NCI-H2029 treated with DMSO at 0.1 percent for 48 hours (cell line): ENCODE measurements around the gene LRRC1.
"Not testable (repeated sequence)": the region's sequence is repeated elsewhere in the genome, so short reads cannot be mapped to it uniquely, and the experiment has no call there.

Source experiments
- DNase-seq: peaks from one replicate; lab custom pipeline; 2025; lab: John Stamatoyannopoulos, UW

Gene LRRC1

GRCh38 chr6:53792973-53793317, 1.9 kb upstream of the LRRC1 start:
- no peak for DNase-seq

- DNase-seq, result peak; percentile 46
Observed at GRCh38 chr6:53793318-53794136, 1.3 kb upstream of the LRRC1 start.

- peak; percentile 43 for DNase-seq
Observed at GRCh38 chr6:53794137-53794719, 577 bp upstream of the LRRC1 start.

- DNase-seq, result no peak
Observed at GRCh38 chr6:53795340-53795701, 516 bp downstream of the LRRC1 start.

- DNase-seq, result no peak
Observed at GRCh38 chr6:53795702-53796450, 1.1 kb downstream of the LRRC1 start.

GRCh38 chr6:53796451-53796780, 1.6 kb downstream of the LRRC1 start:
- DNase-seq, result no peak

GRCh38 chr6:53796791-53797190, 2.0 kb downstream of the LRRC1 start:
- no peak for DNase-seq

- DNase-seq, result no peak
Observed at GRCh38 chr6:53797304-53797703, 2.5 kb downstream of the LRRC1 start.

- no peak for DNase-seq
Observed at GRCh38 chr6:53799340-53799739, 4.5 kb downstream of the LRRC1 start.

GRCh38 chr6:53801022-53801421, 6.2 kb downstream of the LRRC1 start:
- no peak for DNase-seq

GRCh38 chr6:53802582-53802981, 7.8 kb downstream of the LRRC1 start:
- no peak for DNase-seq

GRCh38 chr6:53803081-53803860, 8.5 kb downstream of the LRRC1 start:
- no peak for DNase-seq

- DNase-seq, result no peak
Observed at GRCh38 chr6:53805016-53805415, 10.2 kb downstream of the LRRC1 start.

- no peak for DNase-seq
Observed at GRCh38 chr6:53805725-53806124, 10.9 kb downstream of the LRRC1 start.

GRCh38 chr6:53807606-53808005, 12.8 kb downstream of the LRRC1 start:
- DNase-seq, result not testable (repeated sequence)

GRCh38 chr6:53808302-53808881, 13.6 kb downstream of the LRRC1 start:
- DNase-seq, result no peak

GRCh38 chr6:53809691-53810090, 14.9 kb downstream of the LRRC1 start:
- no peak for DNase-seq

- DNase-seq, result peak; percentile 93
Observed at GRCh38 chr6:53811082-53811481, 16.3 kb downstream of the LRRC1 start.

GRCh38 chr6:53811746-53812145, 16.9 kb downstream of the LRRC1 start:
- no peak for DNase-seq

- DNase-seq, result no peak
Observed at GRCh38 chr6:53813096-53813495, 18.3 kb downstream of the LRRC1 start.

- DNase-seq, result no peak
Observed at GRCh38 chr6:53813801-53814200, 19.0 kb downstream of the LRRC1 start.

GRCh38 chr6:53814353-53814752, 19.5 kb downstream of the LRRC1 start:
- no peak for DNase-seq
